SK-N-SH treated with all-trans-retinoic acid at 6 μM for 48 hours (cell line): Measurements from ENCODE around the gene BBS9.

ENCODE experiments used
- TOX ChIP-seq: fragments of 250-450 bp; sonication (Bioruptor Pico); IDR thresholded peaks from 2 replicates; pipeline ENCODE4 v1.8.0; 2021; ENCODE audit warnings: mild to moderate bottlenecking, moderate library complexity, borderline replicate concordance
- ZC3H10 ChIP-seq: fragments of 250-450 bp; sonication (Bioruptor Pico); IDR thresholded peaks from 2 replicates; pipeline ENCODE4 v1.5.1; 2021; ENCODE audit warnings: mild to moderate bottlenecking, moderate library complexity
- ZNF8 ChIP-seq: fragments of 450-650 bp; formaldehyde crosslinking; IDR thresholded peaks from 2 replicates; pipeline ENCODE4 v1.5.0; 2020; ENCODE audit warnings: mild to moderate bottlenecking, moderate library complexity
- TF ChIP-seq, protein P1 (sequence below): fragments of 250-450 bp; sonication (Bioruptor Pico); IDR thresholded peaks from 2 replicates; pipeline ENCODE4 v1.8.0; 2020; ENCODE audit warnings: mild to moderate bottlenecking, moderate library complexity, borderline replicate concordance

DNA sequence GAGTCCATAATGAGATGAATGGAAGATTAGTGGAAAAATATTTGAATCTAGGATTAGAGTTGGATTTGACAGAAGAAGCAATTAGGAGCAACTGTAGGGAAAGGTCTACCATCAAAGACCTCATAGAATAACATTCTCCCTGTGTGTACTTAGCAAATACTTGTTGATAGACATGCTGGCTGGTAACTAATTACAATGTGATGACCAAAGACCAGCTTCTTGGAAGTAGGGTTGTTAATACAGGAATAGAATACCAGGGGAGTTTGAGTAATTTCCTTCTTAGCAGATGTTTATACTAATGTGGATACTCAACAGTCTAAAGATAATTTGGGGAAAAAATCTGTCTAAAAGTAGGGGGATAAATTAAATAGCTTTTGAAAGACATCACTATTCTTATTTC lies 418.5 kb downstream of the BBS9 start:
- TF ChIP-seq ZNF8 (CRISPR knock-in tag) (no peak), TOX (CRISPR knock-in tag) (no peak), ZC3H10 (no peak)
- TF ChIP-seq, protein P1, sequence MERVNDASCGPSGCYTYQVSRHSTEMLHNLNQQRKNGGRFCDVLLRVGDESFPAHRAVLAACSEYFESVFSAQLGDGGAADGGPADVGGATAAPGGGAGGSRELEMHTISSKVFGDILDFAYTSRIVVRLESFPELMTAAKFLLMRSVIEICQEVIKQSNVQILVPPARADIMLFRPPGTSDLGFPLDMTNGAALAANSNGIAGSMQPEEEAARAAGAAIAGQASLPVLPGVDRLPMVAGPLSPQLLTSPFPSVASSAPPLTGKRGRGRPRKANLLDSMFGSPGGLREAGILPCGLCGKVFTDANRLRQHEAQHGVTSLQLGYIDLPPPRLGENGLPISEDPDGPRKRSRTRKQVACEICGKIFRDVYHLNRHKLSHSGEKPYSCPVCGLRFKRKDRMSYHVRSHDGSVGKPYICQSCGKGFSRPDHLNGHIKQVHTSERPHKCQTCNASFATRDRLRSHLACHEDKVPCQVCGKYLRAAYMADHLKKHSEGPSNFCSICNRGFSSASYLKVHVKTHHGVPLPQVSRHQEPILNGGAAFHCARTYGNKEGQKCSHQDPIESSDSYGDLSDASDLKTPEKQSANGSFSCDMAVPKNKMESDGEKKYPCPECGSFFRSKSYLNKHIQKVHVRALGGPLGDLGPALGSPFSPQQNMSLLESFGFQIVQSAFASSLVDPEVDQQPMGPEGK (CRISPR knock-in tag), result no peak
